Endothelial cell of umbilical vein (primary cell): ENCODE measurements around the gene CERS6. TPM values are rescaled to one million over a fixed set of nuclear protein-coding genes. Genes with fewer than 3 reads are reported as not detected.

Experiments
- BruUV-seq: library from RNA; stranded (reverse); fragments of 400-500 nt; replicated peaks from 2 replicates; lab custom pipeline; 2021; lab: Mats Ljungman, UMichigan
- CTCF ChIA-PET: fragments of 300-600, 350-600 bp; sonication (Branson Sonifier 250); formaldehyde crosslinking; loops from one replicate; lab custom pipeline; 2021; ENCODE audit warnings: antibody characterized with exemption, inconsistent platforms; lab: Charles Lee
- POLR2A ChIA-PET: fragments of 300-600, 350-600 bp; sonication (Branson Sonifier 250); formaldehyde crosslinking; loops from one replicate; lab custom pipeline; 2021; ENCODE audit warnings: antibody characterized with exemption, inconsistent platforms; lab: Charles Lee
- DNase-seq: peaks from one replicate; pipeline ENCODE4 v3.0.0-alpha.2; 2011; ENCODE audit warnings: low read depth, low spot score
- FAIRE-seq: peaks from 2 replicates; lab custom pipeline; 2011; peaks lifted over from hg19 to GRCh38; lab: Jason Lieb, UNC
- H2AFZ ChIP-seq: 2 replicates; pipeline ENCODE4 v1.6.0; 2012; ENCODE audit warnings: low read depth, low read length, control low read depth, inconsistent platforms
- H3K27ac ChIP-seq: 2 replicates; pipeline ENCODE4 v1.5.1; 2011; ENCODE audit warnings: low read depth, mild to moderate bottlenecking, control low read depth, low read length, moderate library complexity; ENCODE audit not compliant: insufficient read depth
- H3K27me3 ChIP-seq, 2 experiments: 2 replicates each; pipeline versions ENCODE4 v1.6.0 to v1.6.1; 2011; ENCODE audit warnings: low read length in 2 of 2, mixed read lengths in 1 of 2; ENCODE audit not compliant: control insufficient read depth in 2 of 2, insufficient read depth in 2 of 2
- H3K36me3 ChIP-seq, 2 experiments: 2 replicates in 1 of 2; 3 replicates in 1 of 2; pipeline ENCODE4 v1.5.1; 2011; ENCODE audit warnings: low read length in 2 of 2, mild to moderate bottlenecking in 1 of 2, moderate library complexity in 1 of 2; ENCODE audit not compliant: control insufficient read depth in 2 of 2, insufficient read depth in 2 of 2; ENCODE audit errors: extremely low read depth in 1 of 2
- H3K4me1 ChIP-seq: 3 replicates; pipeline ENCODE4 v1.5.1; 2011; ENCODE audit warnings: mild to moderate bottlenecking, low read length; ENCODE audit not compliant: control insufficient read depth, insufficient read depth; ENCODE audit errors: extremely low read depth
- H3K4me2 ChIP-seq: 2 replicates; pipeline ENCODE4 v1.6.1; 2011; ENCODE audit warnings: low read length, control low read depth, mixed read lengths; ENCODE audit not compliant: insufficient read depth
- H3K4me3 ChIP-seq, 3 experiments: fragments of 200-600 bp in 1 of 3; sonication (generic), shearing (Covaris generic) in 1 of 3; replicated peaks in 1 of 3; 2 replicates each; pipeline ENCODE4 v1.5.1; 2011 to 2016; ENCODE audit warnings: control low read depth in 3 of 3, low read length in 3 of 3, mild to moderate bottlenecking in 2 of 3, inconsistent platforms in 1 of 3, low read depth in 1 of 3, moderate library complexity in 1 of 3; ENCODE audit not compliant: insufficient read depth in 1 of 3
- H3K79me2 ChIP-seq: 2 replicates; pipeline ENCODE4 v1.6.0; 2012; ENCODE audit warnings: low read length, inconsistent platforms; ENCODE audit not compliant: control insufficient read depth, insufficient read depth
- H3K9ac ChIP-seq: replicated peaks from 2 replicates; pipeline ENCODE3; 2011; ENCODE audit warnings: low read length, control low read depth; ENCODE audit not compliant: insufficient read depth; ENCODE audit errors: extremely low read depth
- H3K9me1 ChIP-seq: replicated peaks from 3 replicates; pipeline ENCODE4 v1.6.0; 2011; ENCODE audit warnings: mild to moderate bottlenecking, low read length; ENCODE audit not compliant: control insufficient read depth, insufficient read depth; ENCODE audit errors: extremely low read depth
- H3K9me3 ChIP-seq: replicated peaks from 2 replicates; pipeline ENCODE4 v1.5.1; 2012; ENCODE audit warnings: low read length, inconsistent platforms; ENCODE audit not compliant: control insufficient read depth, insufficient read depth
- H4K20me1 ChIP-seq: replicated peaks from 2 replicates; pipeline ENCODE3; 2011; ENCODE audit warnings: mild to moderate bottlenecking, low read length; ENCODE audit not compliant: control insufficient read depth, insufficient read depth; ENCODE audit errors: extremely low read depth
- EZH2 ChIP-seq: IDR thresholded peaks from 2 replicates; pipeline ENCODE4 v1.6.1; 2012; ENCODE audit warnings: borderline replicate concordance, low read depth, mild to moderate bottlenecking, moderate library complexity, low read length, inconsistent platforms; ENCODE audit not compliant: severe bottlenecking
- GATA2 ChIP-seq: IDR thresholded peaks from 2 replicates; pipeline ENCODE4 v1.7.0; 2011; ENCODE audit warnings: low read depth, mild to moderate bottlenecking, moderate library complexity, mixed read lengths, low read length; ENCODE audit not compliant: insufficient read length, insufficient read depth
- JUN ChIP-seq: IDR thresholded peaks from 2 replicates; pipeline ENCODE4 v1.6.1; 2011; ENCODE audit warnings: borderline replicate concordance, low read depth; ENCODE audit not compliant: insufficient read length, insufficient read depth
- MYC ChIP-seq: IDR thresholded peaks from one replicate; pipeline ENCODE4 v1.6.1; 2011; ENCODE audit warnings: mild to moderate bottlenecking, low read depth, low read length
- POLR2AphosphoS5 ChIP-seq: IDR thresholded peaks from 2 replicates; pipeline ENCODE4 v1.6.1; 2012; ENCODE audit warnings: low read depth, mild to moderate bottlenecking, control low read depth, low read length, moderate library complexity; ENCODE audit not compliant: insufficient read depth
- dilution Hi-C: fragments of 300-500 bp; cut with MboI; formaldehyde crosslinking; loops from one replicate; pipeline ENCODE4 v1.15.0; 2019; ENCODE audit warnings: low sequenced_read_pairs; ENCODE audit not compliant: extremely low pct_ligation_motif_present
- intact Hi-C: fragments of 100-400 bp; cut with micrococcal nuclease; formaldehyde crosslinking; loops from one replicate; pipeline ENCODE4 v1.10.0; 2022
- polyA plus RNA-seq, 4 experiments: library from polyadenylated mRNA; depleted of rRNA in 3 of 4; stranded (reverse) in 3 of 4; unstranded in 1 of 4; fragments of >200 nt; gene quantifications; 2 replicates each; pipeline versions ENCODE4 v1.2.1 to v1.2.3, GENCODE V29; 2011 to 2012; ENCODE audit warnings: missing spikeins in 1 of 4
- total RNA-seq: library from RNA; stranded (reverse); gene quantifications from 2 replicates; pipeline ENCODE4 v1.2.3, GENCODE V29; 2021
- TF ChIP-seq, protein P1 (sequence below): IDR thresholded peaks from 2 replicates; pipeline ENCODE4 v1.6.1; 2011; ENCODE audit not compliant: insufficient read depth, insufficient read length

Gene CERS6
- total and polyA plus RNA-seq, 2 donors (not counting 3 experiments of a cell fraction or from before 2014, with no cell fraction given) = 2.7 to 11.7 TPM

DNA sequence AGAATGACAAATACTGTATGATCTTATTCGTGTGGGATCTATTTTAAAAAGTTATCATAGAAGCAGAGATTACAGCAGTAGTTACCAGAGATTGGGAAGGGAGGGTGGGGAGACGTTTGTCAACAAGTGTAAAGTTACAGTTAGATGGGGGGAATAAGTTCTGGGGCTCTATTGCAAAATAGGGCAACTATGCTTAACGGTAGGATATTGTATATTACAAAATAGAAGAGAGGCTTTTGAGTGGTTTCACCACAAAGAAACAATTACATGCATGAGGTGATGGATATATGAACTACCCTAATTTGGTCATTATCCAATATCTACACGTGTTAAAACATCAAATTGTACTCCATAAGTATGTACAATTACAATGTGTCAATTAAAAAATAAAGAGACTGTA, 223.0 kb downstream of the CERS6 start:
- FAIRE-seq (no peak), DNase-seq (no peak)
- Histone ChIP-seq H4K20me1 (no peaks in the 10 kb centered on the region), H3K79me2 (no peaks in the 10 kb centered on the region), H3K9ac (no peak overlapping the region), H3K9me1 (no peaks in the 10 kb centered on the region), H3K4me2 (no peak overlapping the region), H3K9me3 (no peaks in the 10 kb centered on the region), H3K27me3 (no peaks in the 10 kb centered on the region), H3K36me3 (no peaks in the 10 kb centered on the region), H2AFZ (no peak overlapping the region), H3K4me3 (no peak overlapping the region), H3K27ac (no peak overlapping the region), H3K4me1 (no peaks in the 10 kb centered on the region)
- TF ChIP-seq, protein P1, sequence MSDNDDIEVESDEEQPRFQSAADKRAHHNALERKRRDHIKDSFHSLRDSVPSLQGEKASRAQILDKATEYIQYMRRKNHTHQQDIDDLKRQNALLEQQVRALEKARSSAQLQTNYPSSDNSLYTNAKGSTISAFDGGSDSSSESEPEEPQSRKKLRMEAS = no peak
- CTCF ChIA-PET = no interaction called here
- dilution Hi-C loops (no loop called here), intact Hi-C loops (no loop called here)
- no TSS peak for BruUV-seq
- POLR2A ChIA-PET = no interaction called here

DNA sequence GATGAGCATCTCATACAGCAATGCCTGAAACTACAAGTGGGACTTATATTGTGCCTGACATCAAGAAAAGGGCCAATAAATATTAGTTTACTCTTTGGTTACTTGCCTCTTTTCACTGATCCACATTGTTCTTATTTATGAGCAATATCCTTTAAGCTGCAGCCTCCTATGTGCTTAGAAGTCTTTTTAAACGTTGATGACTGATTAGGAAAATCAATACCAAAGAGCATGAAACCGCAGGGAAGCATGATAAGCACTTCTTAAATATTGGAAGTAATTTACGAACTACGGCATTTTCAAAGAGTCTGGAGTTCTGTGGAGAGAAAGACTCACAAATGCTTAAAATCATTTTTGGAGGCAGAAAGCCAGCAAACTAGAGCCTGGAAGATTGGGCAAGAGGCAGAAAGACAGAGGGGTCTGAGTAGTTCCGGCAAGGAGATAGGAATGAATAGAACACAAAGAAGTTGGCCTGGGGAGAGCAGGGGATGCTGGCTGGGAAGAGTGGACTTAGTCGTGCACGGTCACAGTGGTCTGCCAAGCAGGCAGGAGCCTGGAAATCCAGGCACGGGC, 223.8 kb downstream of the CERS6 start:
- Histone ChIP-seq H2AFZ (no peak overlapping the region), H3K9me1 (no peaks in the 10 kb centered on the region), H3K9me3 (no peaks in the 10 kb centered on the region), H3K4me2 (no peak overlapping the region), H3K27me3 (no peaks in the 10 kb centered on the region), H3K9ac (no peak overlapping the region), H3K4me3 (no peak overlapping the region), H3K27ac (no peak overlapping the region), H3K79me2 (no peaks in the 10 kb centered on the region), H4K20me1 (no peaks in the 10 kb centered on the region), H3K36me3 (no peaks in the 10 kb centered on the region), H3K4me1 (no peaks in the 10 kb centered on the region)
- dilution Hi-C loops (no loop called here), intact Hi-C loops (no loop called here)
- POLR2A ChIA-PET = no interaction called here
- DNase-seq = no peak
- BruUV-seq = no TSS peak
- FAIRE-seq = no peak
- TF ChIP-seq EZH2 = no peak
- TF ChIP-seq GATA2 = no peak
- TF ChIP-seq JUN = no peak
- no peak for TF ChIP-seq POLR2AphosphoS5
- TF ChIP-seq MYC = no peak
- TF ChIP-seq, protein P1 = no peak
- CTCF ChIA-PET = no interaction called here
